Ascending aorta (tissue), 2 donors: ENCODE results near the gene CFAP298. TPM values are rescaled to one million over a fixed set of nuclear protein-coding genes. Genes with fewer than 3 reads are reported as not detected.

ENCODE experiments used
- DNase-seq, 2 donors: peaks; one replicate each; pipeline ENCODE4 v3.0.0-alpha.2; 2019; ENCODE audit warnings: low spot score in 2 of 2
- H3K27ac ChIP-seq, 2 donors: fragments of 200-600 bp; sonication (generic); one replicate each; pipeline ENCODE4 v1.5.1; 2016 to 2017; ENCODE audit warnings: mild to moderate bottlenecking in 1 of 2
- H3K27me3 ChIP-seq: fragments of 200-600 bp; sonication (generic); one replicate; pipeline ENCODE4 v1.5.1; 2017
- H3K36me3 ChIP-seq, 2 donors: fragments of 200-600 bp; sonication (generic); one replicate each; pipeline ENCODE4 v1.5.1; 2016
- H3K4me1 ChIP-seq, 2 donors: fragments of 200-600 bp; sonication (generic); one replicate each; pipeline ENCODE4 v1.5.1; 2016 to 2017; ENCODE audit warnings: mild to moderate bottlenecking in 1 of 2
- H3K4me3 ChIP-seq, 2 donors: fragments of 200-600 bp; sonication (generic); one replicate each; pipeline ENCODE4 v1.5.1; 2016 to 2017; ENCODE audit warnings: mild to moderate bottlenecking in 1 of 2
- H3K9me3 ChIP-seq, 2 donors: fragments of 200-600 bp; sonication (generic); one replicate each; pipeline ENCODE4 v1.5.1; 2016
- intact Hi-C: fragments of 100-400 bp; cut with DNase I; formaldehyde crosslinking; loops from one replicate; pipeline ENCODE4 v1.15.1; 2023
- total RNA-seq: library from RNA; depleted of rRNA; stranded (reverse); fragments of >200 nt; gene quantifications from one replicate; pipeline ENCODE4 v1.1.0, GENCODE V29; 2016
- TF ChIP-seq, protein P1 (sequence below), 3 experiments: fragments of 200-600 bp in 2 of 3; fragments of 450-650 bp in 1 of 3; sonication (generic) in 2 of 3; IDR thresholded peaks; one replicate each; pipeline ENCODE4 v1.5.1; 2016 to 2019; ENCODE audit warnings: antibody characterized with exemption in 3 of 3, mild to moderate bottlenecking in 1 of 3, moderate library complexity in 1 of 3

CFAP298 gene
- total RNA-seq, 1 donor from 2014 or later: 18.3 TPM

- TF ChIP-seq, protein P1, sequence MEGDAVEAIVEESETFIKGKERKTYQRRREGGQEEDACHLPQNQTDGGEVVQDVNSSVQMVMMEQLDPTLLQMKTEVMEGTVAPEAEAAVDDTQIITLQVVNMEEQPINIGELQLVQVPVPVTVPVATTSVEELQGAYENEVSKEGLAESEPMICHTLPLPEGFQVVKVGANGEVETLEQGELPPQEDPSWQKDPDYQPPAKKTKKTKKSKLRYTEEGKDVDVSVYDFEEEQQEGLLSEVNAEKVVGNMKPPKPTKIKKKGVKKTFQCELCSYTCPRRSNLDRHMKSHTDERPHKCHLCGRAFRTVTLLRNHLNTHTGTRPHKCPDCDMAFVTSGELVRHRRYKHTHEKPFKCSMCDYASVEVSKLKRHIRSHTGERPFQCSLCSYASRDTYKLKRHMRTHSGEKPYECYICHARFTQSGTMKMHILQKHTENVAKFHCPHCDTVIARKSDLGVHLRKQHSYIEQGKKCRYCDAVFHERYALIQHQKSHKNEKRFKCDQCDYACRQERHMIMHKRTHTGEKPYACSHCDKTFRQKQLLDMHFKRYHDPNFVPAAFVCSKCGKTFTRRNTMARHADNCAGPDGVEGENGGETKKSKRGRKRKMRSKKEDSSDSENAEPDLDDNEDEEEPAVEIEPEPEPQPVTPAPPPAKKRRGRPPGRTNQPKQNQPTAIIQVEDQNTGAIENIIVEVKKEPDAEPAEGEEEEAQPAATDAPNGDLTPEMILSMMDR (IDR thresholded peaks at IDR 0.05): no peak
- H3K36me3 ChIP-seq: peaks cover 60 to 65% of the 10 kb centered on the region in 2 donors
- H3K27me3 ChIP-seq: no peaks in the 10 kb centered on the region
- H3K27ac ChIP-seq: no peak overlapping the region
- DNase-seq: no peak
- no peak overlapping the region for H3K4me3 ChIP-seq
- no peaks in the 10 kb centered on the region for H3K9me3 ChIP-seq
- intact Hi-C loops: loop anchor here (5.0 kb wide), 1 partner anchor 736 kb away; no protein-coding TSS in a partner anchor
- H3K4me1 ChIP-seq: no peaks in the 10 kb centered on the region
Observed at GRCh38 chr21:32603131-32603530, 9.0 kb downstream of the CFAP298 start.

- TF ChIP-seq, protein P1 (IDR thresholded peaks at IDR 0.05): no peak
- H3K27ac ChIP-seq: no peak overlapping the region
- no peaks in the 10 kb centered on the region for H3K4me1 ChIP-seq
- DNase-seq: no peak
- no peaks in the 10 kb centered on the region for H3K9me3 ChIP-seq
- H3K4me3 ChIP-seq: no peak overlapping the region
- H3K27me3 ChIP-seq: no peaks in the 10 kb centered on the region
- intact Hi-C loops: loop anchor here (5.0 kb wide), 1 partner anchor 735 kb away; no protein-coding TSS in a partner anchor
- peaks cover 56 to 57% of the 10 kb centered on the region in 2 donors for H3K36me3 ChIP-seq
Observed at GRCh38 chr21:32602099-32602498, 10.1 kb downstream of the CFAP298 start.

DNA sequence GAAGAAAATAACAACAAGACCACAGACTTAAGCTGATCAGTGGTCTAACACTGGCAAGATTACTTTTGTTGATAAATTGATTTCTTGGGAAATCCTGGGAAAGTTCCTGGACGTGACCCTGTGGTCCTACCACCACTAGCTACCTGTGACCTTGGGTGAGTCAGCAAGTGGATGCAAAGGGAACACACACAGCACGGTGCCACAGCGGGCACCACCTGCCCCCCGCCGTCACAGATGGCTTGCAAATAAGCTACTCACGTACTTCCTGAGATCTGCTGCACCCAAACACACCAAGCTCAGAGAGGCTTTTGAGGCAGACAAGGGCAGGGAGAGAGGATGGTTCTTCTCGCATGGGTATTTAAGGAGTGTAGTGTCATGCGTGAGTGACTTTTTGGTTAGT lies 12.7 kb downstream of the CFAP298 start:
- Histone ChIP-seq H3K27me3 (no peaks in the 10 kb centered on the region), H3K4me1 (no peaks in the 10 kb centered on the region), H3K36me3 (peaks cover 32 to 34% of the 10 kb centered on the region in 2 donors), H3K4me3 (no peak overlapping the region), H3K27ac (no peak overlapping the region), H3K9me3 (no peaks in the 10 kb centered on the region)
- intact Hi-C loops: no loop called here
- DNase-seq: no peak
- TF ChIP-seq, protein P1 (IDR thresholded peaks at IDR 0.05): no peak

DNA sequence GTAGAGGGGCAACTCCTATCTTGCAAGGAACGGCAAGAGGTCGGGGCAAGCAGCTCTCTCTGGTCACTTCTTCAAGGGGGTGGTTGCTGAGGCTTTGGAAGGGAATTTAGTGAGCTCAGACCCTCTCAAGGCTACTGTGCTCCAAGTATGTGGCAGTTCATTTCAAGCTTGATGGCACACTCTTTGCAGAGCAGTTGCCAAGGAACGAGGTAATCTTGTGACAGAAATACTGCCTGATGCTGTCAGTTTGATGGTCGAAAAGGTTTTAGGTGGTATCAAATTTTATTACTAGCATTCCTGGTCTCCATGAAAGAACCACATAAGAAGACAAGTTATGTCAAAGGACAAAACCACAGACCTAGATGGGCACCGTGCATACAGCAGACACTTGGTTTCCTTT lies 13.1 kb downstream of the CFAP298 start:
- TF ChIP-seq, protein P1 (IDR thresholded peaks at IDR 0.05): no peak
- Histone ChIP-seq H3K4me3 (no peak overlapping the region), H3K4me1 (no peaks in the 10 kb centered on the region), H3K36me3 (peaks cover 27 to 29% of the 10 kb centered on the region in 2 donors), H3K27ac (no peak overlapping the region), H3K27me3 (no peaks in the 10 kb centered on the region), H3K9me3 (no peaks in the 10 kb centered on the region)
- intact Hi-C loops: no loop called here
- DNase-seq: no peak

DNA sequence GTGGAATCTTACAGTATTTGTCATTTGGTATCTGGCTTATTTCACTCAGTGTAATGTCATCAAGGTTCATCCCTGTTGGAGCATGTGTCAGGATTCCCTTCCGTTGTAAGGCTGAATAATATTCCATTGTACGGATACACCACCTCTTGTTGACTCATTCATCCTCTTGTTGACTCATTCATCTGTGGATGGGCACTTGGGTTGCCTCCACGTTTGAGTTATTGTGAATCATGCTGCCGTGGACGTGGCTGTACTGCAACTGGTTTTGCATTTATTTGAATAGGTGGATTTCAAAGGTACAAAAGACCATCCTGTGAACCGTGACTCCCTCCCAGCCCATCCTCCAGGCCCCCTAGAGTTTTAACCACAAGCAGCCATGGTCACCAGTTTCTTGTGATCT lies 15.0 kb downstream of the CFAP298 start:
- no peak for DNase-seq
- Histone ChIP-seq H3K4me3 (no peak overlapping the region), H3K4me1 (no peaks in the 10 kb centered on the region), H3K36me3 (peaks cover 8 to 10% of the 10 kb centered on the region in 2 donors), H3K27ac (no peak overlapping the region), H3K27me3 (no peaks in the 10 kb centered on the region), H3K9me3 (no peaks in the 10 kb centered on the region)
- TF ChIP-seq, protein P1 (IDR thresholded peaks at IDR 0.05): no peak
- intact Hi-C loops: no loop called here

GRCh38 chr21:32595431-32595830 lies 16.7 kb downstream of the CFAP298 start:
- H3K9me3 ChIP-seq: no peaks in the 10 kb centered on the region
- DNase-seq: no peak
- no peaks in the 10 kb centered on the region for H3K4me1 ChIP-seq
- TF ChIP-seq, protein P1 (IDR thresholded peaks at IDR 0.05): no peak
- H3K36me3 ChIP-seq: peaks cover 0 to 6% of the 10 kb centered on the region in 2 donors
- no peak overlapping the region for H3K27ac ChIP-seq
- H3K27me3 ChIP-seq: no peaks in the 10 kb centered on the region
- no peak overlapping the region for H3K4me3 ChIP-seq
- intact Hi-C loops: no loop called here
